HG03175 (cell line): ENCODE measurements around the gene PGS1.

Source experiments
- ATAC-seq: cut with Tn5 transposase; IDR thresholded peaks from one replicate; pipeline ENCODE4 v1.9.1; 2021; ENCODE audit warnings: mild to moderate bottlenecking, moderate library complexity; ENCODE audit not compliant: unreplicated experiment

The PGS1 gene

DNA sequence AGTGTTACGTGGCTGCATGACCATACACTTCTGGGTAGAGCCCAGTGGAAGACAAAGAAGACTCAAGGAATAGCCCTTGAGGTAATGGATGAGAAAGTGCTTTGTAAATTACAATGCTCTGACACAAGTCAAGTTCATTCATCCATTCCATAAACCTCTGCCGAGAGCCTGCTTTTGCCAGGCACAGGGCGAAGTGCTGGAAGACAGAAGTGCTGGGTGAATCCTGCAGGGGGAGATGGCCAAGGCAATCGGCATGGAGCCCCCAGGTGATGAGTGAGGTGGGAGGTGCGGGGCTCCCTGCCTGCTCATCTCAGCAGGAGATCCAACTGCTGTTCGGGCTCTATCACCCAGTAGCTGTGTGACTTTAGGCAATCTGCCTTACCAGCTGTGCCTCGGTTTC is 15.8 kb upstream of the PGS1 start:
- no peak for ATAC-seq

GRCh38 chr17:78364436-78365281 is 13.8 kb upstream of the PGS1 start:
- no peak for ATAC-seq

- ATAC-seq = no peak
These were observed 12.8 kb upstream of the PGS1 start for GRCh38 chr17:78365561-78366108.

DNA sequence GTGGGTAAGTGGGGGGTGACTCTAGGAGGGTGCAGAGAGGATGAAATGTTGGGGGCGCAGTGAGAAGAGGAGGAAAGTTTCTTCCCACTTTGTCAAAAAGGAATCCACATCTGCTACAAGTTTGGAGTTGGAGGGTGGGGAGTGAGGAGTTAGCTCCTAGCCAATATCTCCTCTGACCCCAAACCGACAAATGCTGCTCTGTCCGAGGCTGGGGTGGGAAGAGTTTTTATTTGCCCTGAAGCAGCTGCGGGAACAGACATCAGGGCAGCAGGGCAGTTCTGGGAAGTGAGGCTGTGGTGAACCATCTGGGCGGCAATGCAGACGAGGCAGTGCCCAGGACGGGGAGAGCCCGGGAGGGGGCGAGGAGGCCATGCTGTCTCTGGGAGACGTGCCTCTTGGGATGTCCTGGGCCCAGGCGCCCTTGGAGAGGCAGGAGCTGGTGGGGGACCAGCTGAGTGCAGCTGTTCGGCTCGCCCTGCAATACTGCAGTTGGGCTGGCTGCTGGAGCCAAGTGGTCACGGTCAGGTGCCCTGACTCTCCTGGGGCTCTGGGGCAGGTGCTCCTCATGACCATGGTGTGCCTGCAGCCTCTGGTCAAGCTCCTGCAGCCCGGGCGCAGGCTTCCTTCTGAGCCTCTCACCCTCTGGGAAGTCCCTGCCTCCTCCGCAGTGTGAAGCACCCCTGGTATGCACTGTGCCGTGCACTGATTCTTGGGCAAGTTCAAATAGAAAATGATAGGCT is 12.2 kb upstream of the PGS1 start:
- no peak for ATAC-seq

DNA sequence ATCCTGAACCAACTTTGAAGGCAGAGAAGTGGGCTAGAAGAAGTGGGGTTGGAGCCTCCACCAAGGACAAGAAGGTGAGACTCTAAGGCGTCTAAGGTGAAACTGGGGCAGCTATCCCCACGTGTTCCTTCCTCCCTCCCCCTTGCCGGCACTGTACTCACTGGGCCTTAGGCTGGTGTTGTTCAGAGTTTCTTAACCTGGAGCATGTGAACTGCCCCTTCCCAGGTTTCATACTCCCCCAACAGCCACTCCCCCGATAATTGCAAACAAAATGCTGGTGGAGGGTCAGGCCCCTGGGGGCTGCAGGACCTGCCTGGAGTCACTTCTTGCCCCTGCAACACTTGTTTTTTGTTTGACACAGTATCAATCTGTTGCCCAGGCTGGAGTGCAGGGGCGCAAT is 11.3 kb upstream of the PGS1 start:
- ATAC-seq = no peak

- ATAC-seq = no peak
These were observed 10.1 kb upstream of the PGS1 start for GRCh38 chr17:78368348-78368747.

GRCh38 chr17:78368854-78369495 is 9.5 kb upstream of the PGS1 start:
- no peak for ATAC-seq

- ATAC-seq = no peak
These were observed 8.6 kb upstream of the PGS1 start for GRCh38 chr17:78369791-78370381.

- no peak for ATAC-seq
These were observed 7.4 kb upstream of the PGS1 start for GRCh38 chr17:78371056-78371455.

- ATAC-seq = no peak
These were observed 5.6 kb upstream of the PGS1 start for GRCh38 chr17:78372841-78373240.

GRCh38 chr17:78374189-78374588 is 4.3 kb upstream of the PGS1 start:
- no peak for ATAC-seq

DNA sequence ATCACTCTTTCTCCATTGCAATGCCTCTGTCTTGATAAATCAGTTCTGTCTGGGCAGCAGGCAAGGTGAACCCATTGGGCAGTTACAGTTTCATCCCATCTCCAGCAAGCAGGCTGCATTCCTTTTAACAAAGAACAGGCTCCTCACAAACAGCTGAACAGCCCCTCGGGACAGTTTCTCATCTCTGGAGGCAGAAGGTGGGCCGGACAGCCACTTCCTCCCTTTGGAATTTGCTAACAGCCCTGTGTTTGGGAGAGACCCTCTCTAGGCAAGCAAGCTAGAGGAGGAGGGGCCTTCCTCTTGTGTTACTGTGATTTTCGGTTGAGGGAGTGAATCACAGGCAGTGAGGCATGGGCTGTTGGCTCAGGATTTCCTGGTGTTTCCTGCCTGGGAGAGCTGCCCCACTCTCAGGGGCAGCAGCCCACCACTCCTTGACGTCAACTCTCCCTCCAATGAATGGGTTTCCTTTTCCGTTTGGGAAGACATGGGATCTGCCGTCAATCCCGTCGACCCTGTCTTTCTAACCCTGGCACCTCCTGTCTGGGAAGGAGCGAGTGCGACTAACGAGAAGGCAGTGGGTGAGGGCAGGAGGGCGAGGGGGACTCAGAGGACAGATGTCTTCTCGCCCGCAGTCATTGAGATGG is 3.7 kb upstream of the PGS1 start:
- no peak for ATAC-seq

GRCh38 chr17:78375401-78376151 is 2.9 kb upstream of the PGS1 start:
- ATAC-seq = no peak

GRCh38 chr17:78376161-78376560 is 2.3 kb upstream of the PGS1 start:
- ATAC-seq = no peak

DNA sequence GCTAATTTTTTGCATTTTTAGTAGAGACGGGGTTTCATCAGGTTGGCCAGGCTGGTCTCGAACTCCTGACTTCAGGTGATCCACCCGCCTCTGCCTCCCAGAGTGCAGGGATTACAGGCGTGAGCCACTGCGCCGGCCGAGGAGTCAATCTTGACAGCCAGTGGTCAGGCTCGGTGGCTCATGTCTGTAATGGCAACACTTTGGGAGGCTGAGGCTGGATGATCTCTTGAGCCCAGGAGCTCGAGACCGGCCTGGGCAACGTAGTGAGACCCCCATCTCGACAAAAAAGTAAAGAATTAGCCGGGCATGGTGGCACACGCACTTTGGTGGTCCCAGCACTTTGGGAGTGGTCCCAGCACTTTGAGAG is 608 bp upstream of the PGS1 start:
- ATAC-seq = no peak

- no peak for ATAC-seq
These were observed 662 bp downstream of the PGS1 start for GRCh38 chr17:78379131-78379491.

GRCh38 chr17:78380370-78380769 is 1.9 kb downstream of the PGS1 start:
- no peak for ATAC-seq

GRCh38 chr17:78381601-78382232 is 3.3 kb downstream of the PGS1 start:
- ATAC-seq = peak; percentile 35

- no peak for ATAC-seq
These were observed 5.4 kb downstream of the PGS1 start for GRCh38 chr17:78383725-78384471.
